ENCODE measurements around the gene BABAM2. TPM values are rescaled to one million over a fixed set of nuclear protein-coding genes. Genes with fewer than 3 reads are reported as not detected.

Gene BABAM2
- total and polyA plus RNA-seq, 2 donors: 17.4 to 34.8 TPM

DNA sequence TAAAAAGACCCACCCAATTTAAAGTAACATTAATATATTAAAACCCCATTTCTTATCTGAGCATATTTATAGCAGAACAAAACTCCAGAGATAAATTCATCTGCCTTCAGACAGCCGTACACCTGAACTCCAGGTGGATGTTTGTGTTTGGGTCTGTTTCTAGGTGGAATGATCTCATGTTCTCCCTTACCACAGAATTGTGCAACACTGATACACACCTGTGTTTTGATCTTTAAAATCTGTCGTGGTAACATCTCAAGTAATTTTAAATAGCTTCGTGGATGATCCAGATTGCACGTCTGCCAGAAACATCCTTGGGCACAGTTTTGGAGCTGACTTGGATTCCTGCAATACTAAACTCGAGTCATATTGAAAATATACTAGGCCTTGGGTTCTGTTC lies 294.6 kb downstream of the BABAM2 start:
- H3K27me3 ChIP-seq (ENCODE audit: control insufficient read depth in 2 of 2, insufficient read depth in 1 of 2, low read length in 1 of 2): no peaks in the 10 kb centered on the region
- no peaks in the 10 kb centered on the region for H3K36me3 ChIP-seq (ENCODE audit: control insufficient read depth in 2 of 2, insufficient read depth in 2 of 2, low read length in 1 of 2)
- WGBS: 79% methylated on average over 5 of the region's 5 CpGs
- H3K4me1 ChIP-seq (ENCODE audit: control insufficient read depth in 2 of 2, insufficient read depth in 2 of 2, low read length in 2 of 2): no peaks in the 10 kb centered on the region
- no peak overlapping the region for H3K4me3 ChIP-seq (ENCODE audit: low read length in 2 of 2)
- no peaks in the 10 kb centered on the region for H3K9me3 ChIP-seq (ENCODE audit: control insufficient read depth in 2 of 2, insufficient read depth in 1 of 2, low read length in 1 of 2)
- no peak overlapping the region for H3K27ac ChIP-seq (ENCODE audit: low read depth in 1 of 2, low read length in 1 of 2)
- DNase-seq (ENCODE audit: low read depth in 6 of 9, low spot score in 9 of 9): peak in 1 of 9 donors; percentile 9

DNA sequence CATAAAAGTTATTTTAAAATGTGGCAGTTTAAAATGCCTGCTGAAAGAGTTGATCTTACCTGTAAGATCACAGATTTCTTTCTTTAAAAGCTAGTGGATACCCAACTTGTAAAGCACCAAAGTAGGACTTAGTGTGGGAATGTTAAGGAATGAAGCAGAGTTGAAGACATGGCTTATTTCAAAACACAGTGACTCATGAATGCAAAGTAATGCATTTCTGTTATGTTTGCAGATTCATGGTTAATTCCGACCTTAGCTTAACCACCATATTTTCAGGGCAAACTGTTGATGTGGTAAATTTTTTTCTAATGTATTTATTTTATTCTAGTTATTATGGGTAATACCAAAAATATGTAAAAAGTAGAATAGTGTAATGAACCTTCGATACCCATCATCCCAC lies 295.4 kb downstream of the BABAM2 start:
- 98% methylated on average over 2 of the region's 2 CpGs for WGBS
- Histone ChIP-seq H3K27me3 (ENCODE audit: control insufficient read depth in 2 of 2, insufficient read depth in 1 of 2, low read length in 1 of 2) (no peaks in the 10 kb centered on the region), H3K4me1 (ENCODE audit: control insufficient read depth in 2 of 2, insufficient read depth in 2 of 2, low read length in 2 of 2) (no peaks in the 10 kb centered on the region), H3K27ac (ENCODE audit: low read depth in 1 of 2, low read length in 1 of 2) (no peak overlapping the region), H3K4me3 (ENCODE audit: low read length in 2 of 2) (no peak overlapping the region), H3K36me3 (ENCODE audit: control insufficient read depth in 2 of 2, insufficient read depth in 2 of 2, low read length in 1 of 2) (no peaks in the 10 kb centered on the region), H3K9me3 (ENCODE audit: control insufficient read depth in 2 of 2, insufficient read depth in 1 of 2, low read length in 1 of 2) (peaks cover 0 to 4% of the 10 kb centered on the region in 2 donors)
- no peak for DNase-seq (ENCODE audit: low read depth in 6 of 9, low spot score in 9 of 9)

DNA sequence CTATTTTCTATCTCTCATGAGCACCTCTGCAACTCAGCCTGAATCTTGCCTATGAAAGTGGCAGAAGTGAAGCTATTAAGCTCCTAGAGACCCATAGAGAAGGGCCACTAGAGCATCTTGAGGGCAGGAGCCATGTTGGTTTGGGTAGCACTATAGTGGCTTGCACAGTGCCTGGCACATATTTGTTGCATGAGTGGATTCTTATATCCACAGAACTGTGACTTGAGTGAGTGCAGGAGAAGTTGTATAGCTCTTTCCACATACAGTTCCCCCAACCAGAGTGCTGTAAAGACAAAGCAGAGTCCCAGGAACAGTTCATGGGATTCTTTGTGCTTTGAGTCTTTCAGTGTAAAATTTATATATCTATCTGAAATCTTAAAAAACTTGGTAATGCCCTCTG lies 296.7 kb downstream of the BABAM2 start:
- no peak for DNase-seq (ENCODE audit: low read depth in 6 of 9, low spot score in 9 of 9)
- H3K27ac ChIP-seq (ENCODE audit: low read depth in 1 of 2, low read length in 1 of 2): no peak overlapping the region
- no peaks in the 10 kb centered on the region for H3K4me1 ChIP-seq (ENCODE audit: control insufficient read depth in 2 of 2, insufficient read depth in 2 of 2, low read length in 2 of 2)
- H3K27me3 ChIP-seq (ENCODE audit: control insufficient read depth in 2 of 2, insufficient read depth in 1 of 2, low read length in 1 of 2): no peaks in the 10 kb centered on the region
- no peak overlapping the region for H3K4me3 ChIP-seq (ENCODE audit: low read length in 2 of 2)
- H3K9me3 ChIP-seq (ENCODE audit: control insufficient read depth in 2 of 2, insufficient read depth in 1 of 2, low read length in 1 of 2): peaks cover 0 to 4% of the 10 kb centered on the region in 2 donors
- no peaks in the 10 kb centered on the region for H3K36me3 ChIP-seq (ENCODE audit: control insufficient read depth in 2 of 2, insufficient read depth in 2 of 2, low read length in 1 of 2)

DNA sequence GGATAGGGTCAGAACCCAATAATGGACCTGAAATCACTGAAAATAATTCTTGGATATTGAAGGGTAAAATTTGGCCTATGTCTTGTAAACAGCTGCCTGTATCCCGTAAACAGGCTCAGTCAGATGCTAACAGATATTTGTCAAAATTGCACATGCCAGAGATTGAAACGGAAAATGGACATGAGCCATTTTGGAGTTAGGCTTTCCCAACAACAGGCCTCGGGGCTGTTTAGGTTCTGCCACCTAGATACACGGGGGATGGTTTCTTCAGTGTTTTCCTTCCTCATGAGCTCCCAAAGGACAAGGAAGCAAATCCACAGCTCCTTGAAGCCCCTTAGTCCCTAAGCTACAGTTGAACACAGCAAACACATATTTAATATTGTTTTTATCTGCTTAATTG lies 297.9 kb downstream of the BABAM2 start:
- no peaks in the 10 kb centered on the region for H3K27me3 ChIP-seq (ENCODE audit: control insufficient read depth in 2 of 2, insufficient read depth in 1 of 2, low read length in 1 of 2)
- no peak overlapping the region for H3K4me3 ChIP-seq (ENCODE audit: low read length in 2 of 2)
- no peaks in the 10 kb centered on the region for H3K4me1 ChIP-seq (ENCODE audit: control insufficient read depth in 2 of 2, insufficient read depth in 2 of 2, low read length in 2 of 2)
- WGBS: 98% methylated on average over 4 of the region's 4 CpGs
- H3K9me3 ChIP-seq (ENCODE audit: control insufficient read depth in 2 of 2, insufficient read depth in 1 of 2, low read length in 1 of 2): peaks cover 0 to 4% of the 10 kb centered on the region in 2 donors
- no peaks in the 10 kb centered on the region for H3K36me3 ChIP-seq (ENCODE audit: control insufficient read depth in 2 of 2, insufficient read depth in 2 of 2, low read length in 1 of 2)
- DNase-seq (ENCODE audit: low read depth in 6 of 9, low spot score in 9 of 9): no peak
- no peak overlapping the region for H3K27ac ChIP-seq (ENCODE audit: low read depth in 1 of 2, low read length in 1 of 2)

DNA sequence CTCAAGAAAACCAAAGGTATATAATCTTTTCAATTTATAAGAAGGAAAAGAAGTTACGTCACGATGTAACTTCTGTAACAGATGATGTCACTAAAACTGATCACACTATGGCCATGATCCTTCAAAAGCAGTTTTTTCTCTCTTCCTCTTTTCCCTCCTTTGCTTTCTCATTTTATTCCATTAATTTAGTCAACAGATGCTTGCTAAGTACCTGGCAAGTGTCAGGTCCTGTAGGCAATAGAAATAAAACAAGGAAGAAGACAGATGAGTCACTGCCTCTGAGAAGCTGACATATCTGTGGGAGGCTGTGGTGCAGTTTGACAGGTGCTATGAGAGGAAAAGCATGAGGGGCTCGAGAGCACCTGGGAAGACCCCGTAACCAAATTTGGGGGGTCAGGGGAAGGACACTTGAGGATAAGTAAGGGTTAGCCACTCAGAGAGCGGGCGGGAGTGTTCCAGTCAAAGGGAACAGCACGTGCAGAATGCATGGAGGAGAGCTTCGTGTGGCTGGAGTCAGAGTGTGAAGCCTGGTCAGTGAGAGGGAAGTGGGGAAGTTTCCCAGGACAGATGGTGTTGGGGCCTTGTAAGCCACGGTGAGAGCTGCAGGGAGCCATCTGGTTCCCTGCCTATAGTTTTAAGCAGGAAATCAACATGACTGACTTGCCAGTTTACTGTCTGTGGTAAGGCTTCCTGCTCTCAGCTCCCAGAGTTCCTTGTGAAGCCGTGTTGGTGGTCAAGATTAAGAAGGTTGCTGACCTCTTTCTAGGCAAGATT lies 303.3 kb downstream of the BABAM2 start:
- Histone ChIP-seq H3K4me3 (ENCODE audit: low read length in 2 of 2) (no peak overlapping the region), H3K9me3 (ENCODE audit: control insufficient read depth in 2 of 2, insufficient read depth in 1 of 2, low read length in 1 of 2) (peaks cover 0 to 4% of the 10 kb centered on the region in 2 donors), H3K36me3 (ENCODE audit: control insufficient read depth in 2 of 2, insufficient read depth in 2 of 2, low read length in 1 of 2) (no peaks in the 10 kb centered on the region), H3K27me3 (ENCODE audit: control insufficient read depth in 2 of 2, insufficient read depth in 1 of 2, low read length in 1 of 2) (no peaks in the 10 kb centered on the region), H3K4me1 (ENCODE audit: control insufficient read depth in 2 of 2, insufficient read depth in 2 of 2, low read length in 2 of 2) (peaks cover 0 to 2% of the 10 kb centered on the region in 2 donors), H3K27ac (ENCODE audit: low read depth in 1 of 2, low read length in 1 of 2) (no peak overlapping the region)
- DNase-seq (ENCODE audit: low read depth in 6 of 9, low spot score in 9 of 9): no peak
- WGBS: 68% methylated on average over 10 of the region's 10 CpGs

DNA sequence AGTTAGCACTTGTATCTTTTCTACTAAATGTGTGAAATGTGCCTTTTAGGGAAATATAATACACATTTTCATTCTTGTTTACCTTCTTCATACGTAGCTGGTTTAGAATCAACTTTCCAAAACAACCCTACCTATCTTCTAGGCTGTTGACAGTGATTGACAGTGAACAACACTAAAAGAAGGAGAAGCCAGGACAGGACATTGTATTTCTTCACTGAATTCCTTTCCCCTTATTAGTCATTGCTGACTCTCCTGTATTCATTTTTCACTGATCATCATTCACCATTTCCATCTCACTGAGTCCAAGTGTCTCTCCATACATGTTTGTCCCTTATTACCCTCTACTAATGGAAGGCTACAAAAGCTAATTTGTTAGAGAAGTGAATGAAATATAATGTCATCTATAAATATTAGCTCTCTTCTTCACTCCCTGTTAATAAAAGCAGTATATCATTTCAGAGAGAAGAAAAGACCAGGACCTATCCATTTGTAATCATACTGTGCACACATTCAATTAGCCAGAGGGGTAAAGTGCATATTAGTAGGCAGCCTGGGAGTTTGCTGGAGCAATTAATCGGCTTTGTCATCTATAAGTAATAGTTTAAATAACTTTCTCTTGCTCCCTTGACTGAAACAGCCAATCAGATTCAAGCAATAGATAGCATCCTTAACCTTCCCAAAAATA lies 309.6 kb downstream of the BABAM2 start:
- Histone ChIP-seq H3K27me3 (ENCODE audit: control insufficient read depth in 2 of 2, insufficient read depth in 1 of 2, low read length in 1 of 2) (no peaks in the 10 kb centered on the region), H3K36me3 (ENCODE audit: control insufficient read depth in 2 of 2, insufficient read depth in 2 of 2, low read length in 1 of 2) (no peaks in the 10 kb centered on the region), H3K4me3 (ENCODE audit: low read length in 2 of 2) (no peak overlapping the region), H3K27ac (ENCODE audit: low read depth in 1 of 2, low read length in 1 of 2) (no peak overlapping the region), H3K4me1 (ENCODE audit: control insufficient read depth in 2 of 2, insufficient read depth in 2 of 2, low read length in 2 of 2) (peaks cover 0 to 2% of the 10 kb centered on the region in 2 donors), H3K9me3 (ENCODE audit: control insufficient read depth in 2 of 2, insufficient read depth in 1 of 2, low read length in 1 of 2) (no peaks in the 10 kb centered on the region)
- 96% methylated on average over 2 of the region's 2 CpGs for WGBS
- no peak for DNase-seq (ENCODE audit: low read depth in 6 of 9, low spot score in 9 of 9)

DNA sequence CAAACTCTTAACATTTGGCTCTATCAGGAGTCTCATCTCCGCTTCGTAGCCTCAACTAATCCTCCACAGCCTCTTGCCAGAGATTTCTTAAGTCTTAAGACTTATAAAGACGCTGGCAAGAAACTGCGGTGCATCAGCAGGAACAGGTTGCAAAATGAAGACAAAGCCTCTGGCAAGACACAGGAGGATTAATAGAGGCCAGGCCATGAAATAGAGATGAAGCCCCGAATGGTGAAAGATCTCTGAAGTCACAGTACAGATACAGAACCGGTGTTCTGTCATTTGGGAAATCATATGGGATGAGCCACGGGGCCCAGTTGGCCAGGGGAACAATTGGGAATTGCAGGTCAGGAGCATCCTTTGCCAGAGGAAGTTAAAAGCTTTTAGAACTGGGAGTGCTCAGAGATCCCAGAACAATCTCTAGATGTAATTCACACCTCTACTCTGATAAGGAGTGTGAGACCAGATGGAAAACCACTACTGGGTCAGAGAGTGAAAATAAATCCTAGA lies 311.2 kb downstream of the BABAM2 start:
- no peaks in the 10 kb centered on the region for H3K36me3 ChIP-seq (ENCODE audit: control insufficient read depth in 2 of 2, insufficient read depth in 2 of 2, low read length in 1 of 2)
- H3K9me3 ChIP-seq (ENCODE audit: control insufficient read depth in 2 of 2, insufficient read depth in 1 of 2, low read length in 1 of 2): no peaks in the 10 kb centered on the region
- 93% methylated on average over 7 of the region's 7 CpGs for whole genome bisulfite sequencing
- peaks cover 0 to 2% of the 10 kb centered on the region in 2 donors for H3K4me1 ChIP-seq (ENCODE audit: control insufficient read depth in 2 of 2, insufficient read depth in 2 of 2, low read length in 2 of 2)
- no peak overlapping the region for H3K4me3 ChIP-seq (ENCODE audit: low read length in 2 of 2)
- no peak overlapping the region for H3K27ac ChIP-seq (ENCODE audit: low read depth in 1 of 2, low read length in 1 of 2)
- no peaks in the 10 kb centered on the region for H3K27me3 ChIP-seq (ENCODE audit: control insufficient read depth in 2 of 2, insufficient read depth in 1 of 2, low read length in 1 of 2)
- no peak for DNase-seq (ENCODE audit: low read depth in 6 of 9, low spot score in 9 of 9)

DNA sequence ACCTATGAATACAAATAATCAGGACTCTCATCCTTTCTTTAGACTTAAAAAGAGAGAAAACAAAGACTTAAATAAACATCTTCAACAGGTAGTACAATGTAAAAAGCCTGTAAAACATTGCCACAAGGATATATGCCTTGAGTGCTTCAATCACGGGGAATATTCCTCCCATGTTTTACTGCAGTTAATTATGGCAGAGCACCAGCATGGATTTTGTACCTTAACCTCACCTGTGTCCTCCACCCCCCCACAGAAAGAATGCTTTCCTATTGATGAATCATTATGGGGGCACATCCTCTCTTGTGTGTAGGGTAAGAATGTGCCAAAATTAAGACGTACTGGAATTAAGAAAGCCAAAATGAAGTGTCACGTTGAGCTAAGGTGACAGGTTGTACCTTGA lies 312.2 kb downstream of the BABAM2 start:
- Histone ChIP-seq H3K27me3 (ENCODE audit: control insufficient read depth in 2 of 2, insufficient read depth in 1 of 2, low read length in 1 of 2) (no peaks in the 10 kb centered on the region), H3K4me1 (ENCODE audit: control insufficient read depth in 2 of 2, insufficient read depth in 2 of 2, low read length in 2 of 2) (no peaks in the 10 kb centered on the region), H3K9me3 (ENCODE audit: control insufficient read depth in 2 of 2, insufficient read depth in 1 of 2, low read length in 1 of 2) (no peaks in the 10 kb centered on the region), H3K4me3 (ENCODE audit: low read length in 2 of 2) (no peak overlapping the region), H3K36me3 (ENCODE audit: control insufficient read depth in 2 of 2, insufficient read depth in 2 of 2, low read length in 1 of 2) (no peaks in the 10 kb centered on the region), H3K27ac (ENCODE audit: low read depth in 1 of 2, low read length in 1 of 2) (no peak overlapping the region)
- no peak for DNase-seq (ENCODE audit: low read depth in 6 of 9, low spot score in 9 of 9)
- WGBS: 98% methylated on average over 3 of the region's 3 CpGs

DNA sequence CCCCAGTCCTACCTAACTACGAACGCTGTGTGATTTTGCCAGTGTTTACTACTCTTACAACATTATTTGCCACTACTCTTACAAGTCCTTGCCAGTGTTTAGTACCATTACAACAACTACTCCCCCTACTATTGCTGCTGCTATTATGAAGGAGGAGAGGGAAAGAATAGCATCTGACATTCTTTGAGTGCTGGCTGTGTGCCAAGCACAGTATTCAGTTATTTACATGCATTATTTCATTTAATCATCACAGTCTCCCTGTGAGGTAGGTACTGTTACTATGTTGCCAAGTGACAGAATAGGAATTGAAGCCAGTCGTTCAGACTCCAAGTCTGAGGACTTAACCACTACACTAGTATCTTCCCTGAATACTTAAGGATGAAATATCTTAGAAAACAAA lies 316.2 kb downstream of the BABAM2 start:
- Histone ChIP-seq H3K27me3 (ENCODE audit: control insufficient read depth in 2 of 2, insufficient read depth in 1 of 2, low read length in 1 of 2) (no peaks in the 10 kb centered on the region), H3K9me3 (ENCODE audit: control insufficient read depth in 2 of 2, insufficient read depth in 1 of 2, low read length in 1 of 2) (no peaks in the 10 kb centered on the region), H3K36me3 (ENCODE audit: control insufficient read depth in 2 of 2, insufficient read depth in 2 of 2, low read length in 1 of 2) (no peaks in the 10 kb centered on the region), H3K4me1 (ENCODE audit: control insufficient read depth in 2 of 2, insufficient read depth in 2 of 2, low read length in 2 of 2) (no peaks in the 10 kb centered on the region), H3K27ac (ENCODE audit: low read depth in 1 of 2, low read length in 1 of 2) (no peak overlapping the region), H3K4me3 (ENCODE audit: low read length in 2 of 2) (no peak overlapping the region)
- WGBS: 94% methylated on average over 3 of the region's 3 CpGs
- DNase-seq (ENCODE audit: low read depth in 6 of 9, low spot score in 9 of 9): no peak
